Measurements from ENCODE around the gene TCEANC2. TPM values are rescaled to one million over a fixed set of nuclear protein-coding genes. Genes with fewer than 3 reads are reported as not detected.
"Not testable (repeated sequence)": the region's sequence is repeated elsewhere in the genome, so short reads cannot be mapped to it uniquely, and the experiment has no call there.

Gene TCEANC2
- polyA plus RNA-seq, 1 donor from 2014 or later, result 7.8 TPM

DNA sequence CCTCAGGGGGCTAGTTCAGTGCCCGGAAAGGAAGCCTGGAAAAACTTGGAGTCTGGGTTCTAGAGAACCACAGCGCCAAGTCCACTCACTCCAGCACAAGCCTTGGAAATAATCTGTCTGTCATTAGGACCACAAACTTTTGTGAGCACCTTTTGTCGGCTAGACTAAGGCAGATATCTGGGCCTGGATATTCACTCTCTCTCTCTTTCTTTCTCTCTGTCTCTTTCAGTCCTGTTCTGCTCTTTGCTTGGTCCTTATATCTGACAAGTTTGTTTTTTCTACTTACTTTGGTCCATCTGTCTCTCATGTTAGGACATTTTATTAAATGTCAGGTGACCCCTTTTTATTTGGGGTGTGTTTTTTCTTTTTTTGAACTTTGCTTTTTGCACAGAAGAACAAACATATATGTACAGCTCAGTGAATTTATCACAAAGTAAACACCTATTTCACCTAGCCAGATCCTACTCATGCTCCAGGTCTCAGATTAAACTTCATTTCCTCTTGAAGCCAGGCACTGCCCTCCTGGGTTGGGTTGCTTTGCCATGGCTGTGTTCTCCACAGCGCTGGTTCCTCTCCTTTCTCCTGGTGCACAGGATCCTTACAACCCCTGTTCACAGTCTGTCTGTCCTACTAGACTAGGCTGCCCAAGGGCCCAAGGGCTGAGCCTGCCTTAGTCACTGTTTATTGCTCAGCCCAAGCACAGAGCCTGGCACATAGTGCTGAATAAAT, 40.8 kb downstream of the TCEANC2 start:
- H3K27me3 Mint-ChIP-seq, result no peaks in the 10 kb centered on the region
- H3K4me3 Mint-ChIP-seq, result no peak overlapping the region
- H3K36me3 Mint-ChIP-seq, result peaks cover 12% of the 10 kb centered on the region
- no peaks in the 10 kb centered on the region for H3K4me1 Mint-ChIP-seq
- H3K9me3 Mint-ChIP-seq, result peaks cover 0 to 2% (median 0%) of the 10 kb centered on the region in 3 donors
- H3K27ac Mint-ChIP-seq, result peak overlapping the region in 1 of 3 donors; percentile 25

- H3K4me3 Mint-ChIP-seq, H3K9me3 Mint-ChIP-seq, H3K4me1 Mint-ChIP-seq, H3K27me3 Mint-ChIP-seq: not testable (repeated sequence)
- peak overlapping the region in 1 of 3 donors; percentile 25 for H3K27ac Mint-ChIP-seq
- H3K36me3 Mint-ChIP-seq, result peaks cover 12% of the 10 kb centered on the region
These were observed 41.3 kb downstream of the TCEANC2 start for GRCh38 chr1:54094730-54095105.

- H3K4me3 Mint-ChIP-seq, result no peak overlapping the region
- peaks cover 16% of the 10 kb centered on the region for H3K36me3 Mint-ChIP-seq
- no peaks in the 10 kb centered on the region for H3K27me3 Mint-ChIP-seq
- peaks cover 0 to 2% (median 0%) of the 10 kb centered on the region in 3 donors for H3K9me3 Mint-ChIP-seq
- peaks cover 0 to 1% (median 0%) of the 10 kb centered on the region in 3 donors for H3K4me1 Mint-ChIP-seq
- no peak overlapping the region for H3K27ac Mint-ChIP-seq
These were observed 42.3 kb downstream of the TCEANC2 start for GRCh38 chr1:54095546-54096226.

- peaks cover 0 to 2% (median 0%) of the 10 kb centered on the region in 3 donors for H3K9me3 Mint-ChIP-seq
- no peak overlapping the region for H3K27ac Mint-ChIP-seq
- no peak overlapping the region for H3K4me3 Mint-ChIP-seq
- H3K27me3 Mint-ChIP-seq, result no peaks in the 10 kb centered on the region
- H3K36me3 Mint-ChIP-seq, result peaks cover 16% of the 10 kb centered on the region
- peaks cover 0 to 1% (median 0%) of the 10 kb centered on the region in 3 donors for H3K4me1 Mint-ChIP-seq
These were observed 42.9 kb downstream of the TCEANC2 start for GRCh38 chr1:54096227-54096876.

- peaks cover 16% of the 10 kb centered on the region for H3K36me3 Mint-ChIP-seq
- H3K27me3 Mint-ChIP-seq, result no peaks in the 10 kb centered on the region
- H3K4me1 Mint-ChIP-seq, result peaks cover 0 to 1% (median 0%) of the 10 kb centered on the region in 3 donors
- H3K9me3 Mint-ChIP-seq, result peaks cover 0 to 2% (median 0%) of the 10 kb centered on the region in 3 donors
- H3K27ac Mint-ChIP-seq, result no peak overlapping the region
- H3K4me3 Mint-ChIP-seq, result no peak overlapping the region
These were observed 43.5 kb downstream of the TCEANC2 start for GRCh38 chr1:54096877-54097240.

- Mint-ChIP-seq H3K36me3 (peaks cover 19% of the 10 kb centered on the region), H3K27ac (no peak overlapping the region), H3K4me3 (no peak overlapping the region), H3K9me3 (peaks cover 0 to 2% (median 0%) of the 10 kb centered on the region in 3 donors), H3K4me1 (peaks cover 0 to 1% (median 0%) of the 10 kb centered on the region in 3 donors), H3K27me3 (no peaks in the 10 kb centered on the region)
These were observed 45.7 kb downstream of the TCEANC2 start for GRCh38 chr1:54099061-54099610.

- H3K4me1 Mint-ChIP-seq, result peaks cover 0 to 1% (median 0%) of the 10 kb centered on the region in 3 donors
- peaks cover 0 to 2% (median 0%) of the 10 kb centered on the region in 3 donors for H3K9me3 Mint-ChIP-seq
- no peak overlapping the region for H3K4me3 Mint-ChIP-seq
- H3K27me3 Mint-ChIP-seq, result no peaks in the 10 kb centered on the region
- H3K36me3 Mint-ChIP-seq, result peaks cover 17% of the 10 kb centered on the region
- peak overlapping the region in 1 of 3 donors; percentile 67 for H3K27ac Mint-ChIP-seq
These were observed 47.1 kb downstream of the TCEANC2 start for GRCh38 chr1:54100500-54100899.

- Mint-ChIP-seq H3K4me1 (peaks cover 0 to 1% (median 0%) of the 10 kb centered on the region in 3 donors), H3K27ac (no peak overlapping the region), H3K27me3 (no peaks in the 10 kb centered on the region), H3K4me3 (no peak overlapping the region), H3K9me3 (peaks cover 0 to 2% (median 0%) of the 10 kb centered on the region in 3 donors), H3K36me3 (peaks cover 12% of the 10 kb centered on the region)
These were observed 50.0 kb downstream of the TCEANC2 start for GRCh38 chr1:54103414-54103813.

- not testable (repeated sequence) for H3K4me1 Mint-ChIP-seq, H3K27me3 Mint-ChIP-seq, H3K4me3 Mint-ChIP-seq, H3K9me3 Mint-ChIP-seq, H3K27ac Mint-ChIP-seq
- peaks cover 12% of the 10 kb centered on the region for H3K36me3 Mint-ChIP-seq
These were observed 51.2 kb downstream of the TCEANC2 start for GRCh38 chr1:54104613-54105012.

DNA sequence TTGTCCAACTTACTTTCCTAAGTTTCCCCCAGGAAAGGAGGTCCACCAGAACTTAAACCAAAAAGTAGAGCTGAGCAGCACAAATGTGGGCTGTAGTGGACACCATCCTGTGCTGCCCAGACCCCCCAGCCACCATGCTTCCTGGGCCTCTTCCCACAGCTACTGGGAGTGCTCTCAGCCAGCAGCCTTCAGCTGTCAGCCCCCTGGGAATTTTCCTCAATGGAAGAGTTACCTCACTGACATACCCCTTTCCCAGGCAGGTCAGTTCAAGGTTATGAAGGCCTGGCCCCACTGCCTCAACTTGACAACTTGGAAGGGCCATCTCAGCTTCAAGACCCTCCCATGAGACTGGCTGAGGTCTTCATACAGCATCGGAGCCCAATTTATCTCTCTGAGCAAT, 51.7 kb downstream of the TCEANC2 start:
- Mint-ChIP-seq H3K4me3 (no peak overlapping the region), H3K9me3 (no peaks in the 10 kb centered on the region), H3K4me1 (peaks cover 0 to 1% (median 0%) of the 10 kb centered on the region in 3 donors), H3K27ac (no peak overlapping the region), H3K27me3 (no peaks in the 10 kb centered on the region), H3K36me3 (peaks cover 12% of the 10 kb centered on the region)

DNA sequence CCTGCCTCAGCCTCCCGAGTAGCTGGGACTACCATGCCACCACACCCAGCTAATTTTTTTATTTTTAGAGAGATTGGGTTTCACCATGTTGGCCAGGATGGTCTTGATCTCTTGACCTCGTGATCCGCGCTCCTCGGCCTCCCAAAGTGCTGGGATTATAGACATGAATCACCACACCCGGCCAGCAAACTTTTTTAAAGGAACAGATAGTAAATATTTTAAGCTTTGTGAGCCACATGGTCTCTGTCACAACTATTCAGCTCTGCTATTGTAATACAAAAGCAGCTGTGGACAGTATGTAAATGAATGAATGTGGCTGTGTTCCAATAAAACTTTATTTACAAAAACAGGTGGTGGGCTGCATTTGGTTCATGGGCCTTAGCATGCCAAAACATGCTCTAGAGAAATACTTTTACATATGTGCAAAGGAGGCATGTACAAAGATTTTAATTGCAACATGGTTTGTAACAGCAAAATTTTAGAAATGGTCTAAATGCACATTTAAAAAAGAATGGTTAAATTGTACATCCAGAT, 52.4 kb downstream of the TCEANC2 start:
- no peak overlapping the region for H3K27ac Mint-ChIP-seq
- H3K36me3 Mint-ChIP-seq, result peaks cover 7% of the 10 kb centered on the region
- no peaks in the 10 kb centered on the region for H3K27me3 Mint-ChIP-seq
- H3K9me3 Mint-ChIP-seq, result no peaks in the 10 kb centered on the region
- no peak overlapping the region for H3K4me3 Mint-ChIP-seq
- H3K4me1 Mint-ChIP-seq, result no peaks in the 10 kb centered on the region

- Mint-ChIP-seq H3K27ac (no peak overlapping the region), H3K27me3 (no peaks in the 10 kb centered on the region), H3K4me1 (no peaks in the 10 kb centered on the region), H3K4me3 (no peak overlapping the region), H3K36me3 (peaks cover 4% of the 10 kb centered on the region), H3K9me3 (no peaks in the 10 kb centered on the region)
These were observed 53.7 kb downstream of the TCEANC2 start for GRCh38 chr1:54107131-54107530.

GRCh38 chr1:54108156-54108555, 54.7 kb downstream of the TCEANC2 start:
- peak overlapping the region in 1 of 3 donors; percentile 33 for H3K27ac Mint-ChIP-seq
- no peaks in the 10 kb centered on the region for H3K9me3 Mint-ChIP-seq
- no peaks in the 10 kb centered on the region for H3K36me3 Mint-ChIP-seq
- H3K27me3 Mint-ChIP-seq, result no peaks in the 10 kb centered on the region
- no peaks in the 10 kb centered on the region for H3K4me1 Mint-ChIP-seq
- H3K4me3 Mint-ChIP-seq, result no peak overlapping the region

- Mint-ChIP-seq H3K27ac (peak overlapping the region in 1 of 3 donors; percentile 75), H3K9me3 (no peaks in the 10 kb centered on the region), H3K4me1 (no peaks in the 10 kb centered on the region), H3K4me3 (peak overlapping the region in 1 of 4 donors; percentile 54), H3K27me3 (no peaks in the 10 kb centered on the region), H3K36me3 (peaks cover 2% of the 10 kb centered on the region)
These were observed 56.0 kb downstream of the TCEANC2 start for GRCh38 chr1:54109129-54110090.

Data from IgD-negative memory B cell (primary cell).